Measurements from ENCODE around the gene CCSER1. TPM values are rescaled to one million over a fixed set of nuclear protein-coding genes. Genes with fewer than 3 reads are reported as not detected.

The CCSER1 gene
- total RNA-seq, 1 donor from 2014 or later: 1.4 TPM

GRCh38 chr4:90148574-90149148 lies 21.5 kb downstream of the CCSER1 start:
- no peak for TF ChIP-seq CTCF (IDR thresholded peaks at IDR 0.05; ENCODE audit: insufficient read depth, low read length, poor library complexity, severe bottlenecking)
- Histone ChIP-seq H3K36me3 (ENCODE audit: control insufficient read depth, insufficient read depth, low read length) (no peaks in the 10 kb centered on the region), H3K4me3 (ENCODE audit: low read depth, low read length) (no peak overlapping the region), H3K27me3 (ENCODE audit: control insufficient read depth, insufficient read depth, low read length) (no peaks in the 10 kb centered on the region)
- no peak for DNase-seq (ENCODE audit: low read depth)

GRCh38 chr4:90152024-90152423 lies 24.8 kb downstream of the CCSER1 start:
- no peak for DNase-seq (ENCODE audit: low read depth)
- no peak overlapping the region for H3K4me3 ChIP-seq (ENCODE audit: low read depth, low read length)
- no peaks in the 10 kb centered on the region for H3K27me3 ChIP-seq (ENCODE audit: control insufficient read depth, insufficient read depth, low read length)
- no peak for TF ChIP-seq CTCF (IDR thresholded peaks at IDR 0.05; ENCODE audit: insufficient read depth, low read length, poor library complexity, severe bottlenecking)
- no peaks in the 10 kb centered on the region for H3K36me3 ChIP-seq (ENCODE audit: control insufficient read depth, insufficient read depth, low read length)

GRCh38 chr4:90159193-90159592 lies 32.0 kb downstream of the CCSER1 start:
- TF ChIP-seq CTCF (IDR thresholded peaks at IDR 0.05; ENCODE audit: insufficient read depth, low read length, poor library complexity, severe bottlenecking): no peak
- Histone ChIP-seq H3K36me3 (ENCODE audit: control insufficient read depth, insufficient read depth, low read length) (no peaks in the 10 kb centered on the region), H3K27me3 (ENCODE audit: control insufficient read depth, insufficient read depth, low read length) (no peaks in the 10 kb centered on the region), H3K4me3 (ENCODE audit: low read depth, low read length) (no peak overlapping the region)
- no peak for DNase-seq (ENCODE audit: low read depth)

GRCh38 chr4:90160044-90160443 lies 32.9 kb downstream of the CCSER1 start:
- Histone ChIP-seq H3K4me3 (ENCODE audit: low read depth, low read length) (no peak overlapping the region), H3K36me3 (ENCODE audit: control insufficient read depth, insufficient read depth, low read length) (no peaks in the 10 kb centered on the region), H3K27me3 (ENCODE audit: control insufficient read depth, insufficient read depth, low read length) (no peaks in the 10 kb centered on the region)
- DNase-seq (ENCODE audit: low read depth): no peak
- TF ChIP-seq CTCF (IDR thresholded peaks at IDR 0.05; ENCODE audit: insufficient read depth, low read length, poor library complexity, severe bottlenecking): no peak

GRCh38 chr4:90162566-90162965 lies 35.4 kb downstream of the CCSER1 start:
- H3K4me3 ChIP-seq (ENCODE audit: low read depth, low read length): no peak overlapping the region
- no peak for DNase-seq (ENCODE audit: low read depth)
- H3K36me3 ChIP-seq (ENCODE audit: control insufficient read depth, insufficient read depth, low read length): no peaks in the 10 kb centered on the region
- no peak for TF ChIP-seq CTCF (IDR thresholded peaks at IDR 0.05; ENCODE audit: insufficient read depth, low read length, poor library complexity, severe bottlenecking)
- no peaks in the 10 kb centered on the region for H3K27me3 ChIP-seq (ENCODE audit: control insufficient read depth, insufficient read depth, low read length)

- H3K27me3 ChIP-seq (ENCODE audit: control insufficient read depth, insufficient read depth, low read length): no peaks in the 10 kb centered on the region
- no peaks in the 10 kb centered on the region for H3K36me3 ChIP-seq (ENCODE audit: control insufficient read depth, insufficient read depth, low read length)
- no peak for DNase-seq (ENCODE audit: low read depth)
- no peak for TF ChIP-seq CTCF (IDR thresholded peaks at IDR 0.05; ENCODE audit: insufficient read depth, low read length, poor library complexity, severe bottlenecking)
- H3K4me3 ChIP-seq (ENCODE audit: low read depth, low read length): no peak overlapping the region
These were observed 36.7 kb downstream of the CCSER1 start for GRCh38 chr4:90163872-90164271.

Data from kidney epithelial cell (primary cell).